HepG2 (cell line): ENCODE results near the gene RAB1B. TPM values are rescaled to one million over a fixed set of nuclear protein-coding genes. Genes with fewer than 3 reads are reported as not detected.

ENCODE experiments used
- ATAC-seq: fragments of 200-7000 bp; cut with Tn5 transposase; 3 replicates; pipeline ENCODE4 v1.9.1; 2020; ENCODE audit warnings: mild to moderate bottlenecking, moderate library complexity
- BruUV-seq: library from RNA; stranded (reverse); fragments of 400-500 nt; replicated peaks from 2 replicates; lab custom pipeline; 2021; lab: Mats Ljungman, UMichigan
- CTCF ChIA-PET: fragments of 300-600 bp; formaldehyde crosslinking; extraction: SDS; loops from one replicate; lab custom pipeline; 2021; ENCODE audit warnings: low total read pairs, inconsistent platforms, low intra/inter-chr PET ratio; lab: Yijun Ruan, JAX
- POLR2A ChIA-PET: fragments of 350-600 bp; sonication (Branson Sonifier 250); formaldehyde crosslinking; loops from one replicate; lab custom pipeline; 2020; ENCODE audit warnings: antibody characterized with exemption, inconsistent platforms; lab: Yijun Ruan, JAX
- DNase-seq: peaks from one replicate; pipeline ENCODE4 v3.0.0-alpha.2; 2015; ENCODE audit warnings: low spot score
- FAIRE-seq: peaks from 3 replicates; lab custom pipeline; 2011; peaks lifted over from hg19 to GRCh38; lab: Jason Lieb, UNC
- H2AFZ ChIP-seq: one replicate; pipeline ENCODE4 v1.6.1; 2011; ENCODE audit warnings: low read length, inconsistent platforms
- H3K27ac ChIP-seq: fragments of 300-600 bp; 3 replicates; pipeline ENCODE4 v1.8.0; 2011; ENCODE audit warnings: mixed run types, mild to moderate bottlenecking, mixed read lengths, low read length, inconsistent platforms; ENCODE audit not compliant: insufficient read depth; ENCODE audit errors: extremely low read length
- H3K27me3 ChIP-seq, 2 experiments: fragments of 200-600 bp in 1 of 2; 2 replicates in 1 of 2; 3 replicates in 1 of 2; pipeline versions ENCODE4 v1.6.0 to v1.8.0; 2011; ENCODE audit warnings: low read length in 2 of 2, mild to moderate bottlenecking in 2 of 2, moderate library complexity in 2 of 2, inconsistent platforms in 1 of 2; ENCODE audit not compliant: insufficient read depth in 2 of 2, control insufficient read depth in 1 of 2
- H3K36me3 ChIP-seq, 2 experiments: fragments of 200-600 bp in 1 of 2; replicated peaks in 1 of 2; 2 replicates in 1 of 2; 3 replicates in 1 of 2; pipeline versions ENCODE4 v1.5.1 to v1.8.0; 2011; ENCODE audit warnings: low read length in 2 of 2, inconsistent platforms in 1 of 2; ENCODE audit not compliant: insufficient read depth in 2 of 2, control insufficient read depth in 1 of 2
- H3K4me1 ChIP-seq: 2 replicates; pipeline ENCODE4 v1.5.1; 2012; ENCODE audit warnings: low read length, inconsistent platforms; ENCODE audit not compliant: insufficient read depth
- H3K4me2 ChIP-seq: 2 replicates; pipeline ENCODE4 v1.6.0; 2011; ENCODE audit warnings: low read depth, low read length, inconsistent platforms
- H3K4me3 ChIP-seq, 3 experiments: fragments of 200-600 bp in 1 of 3; sonication (generic), shearing (Covaris generic) in 1 of 3; replicated peaks in 1 of 3; 2 replicates each; pipeline ENCODE4 v1.5.1; 2011 to 2016; ENCODE audit warnings: low read length in 3 of 3, inconsistent platforms in 2 of 3, low read depth in 2 of 3, mild to moderate bottlenecking in 2 of 3, control low read depth in 1 of 3, mixed read lengths in 1 of 3; ENCODE audit not compliant: insufficient read depth in 1 of 3
- H3K79me2 ChIP-seq: one replicate; pipeline ENCODE4 v1.6.1; 2011; ENCODE audit warnings: low read length, inconsistent platforms; ENCODE audit not compliant: insufficient read depth
- H3K9ac ChIP-seq: 2 replicates; pipeline ENCODE4 v1.6.0; 2011; ENCODE audit warnings: mild to moderate bottlenecking, low read depth, low read length, inconsistent platforms; ENCODE audit not compliant: insufficient read depth
- H3K9me3 ChIP-seq: 2 replicates; pipeline ENCODE4 v1.5.1; 2012; ENCODE audit warnings: mild to moderate bottlenecking, low read length
- H4K20me1 ChIP-seq: 2 replicates; pipeline ENCODE4 v1.6.0; 2011; ENCODE audit warnings: inconsistent platforms, mild to moderate bottlenecking, low read length, moderate library complexity; ENCODE audit not compliant: insufficient read depth
- CEBPG ChIP-seq: IDR thresholded peaks from 2 replicates; pipeline ENCODE4 v1.6.1; 2016
- ESRRA ChIP-seq: sonication (generic); formaldehyde crosslinking; IDR thresholded peaks from 2 replicates; pipeline ENCODE4 v1.5.1; 2020; ENCODE audit warnings: mild to moderate bottlenecking, low read depth, missing genetic modification reagents
- GTF2F1 ChIP-seq: fragments of 150-350 bp; IDR thresholded peaks from 2 replicates; pipeline ENCODE4 v1.6.1; 2014; ENCODE audit warnings: low read length
- KDM2A ChIP-seq: sonication (generic); formaldehyde crosslinking; IDR thresholded peaks from 2 replicates; pipeline ENCODE4 v1.4.0; 2020; ENCODE audit warnings: low read depth, missing genetic modification reagents, borderline replicate concordance
- MXD1 ChIP-seq: sonication (generic); formaldehyde crosslinking; IDR thresholded peaks from 2 replicates; pipeline ENCODE4 v1.4.0; 2020; ENCODE audit warnings: mild to moderate bottlenecking, missing genetic modification reagents
- MYNN ChIP-seq: sonication (generic); formaldehyde crosslinking; IDR thresholded peaks from 2 replicates; pipeline ENCODE4 v1.4.0; 2020; ENCODE audit warnings: mild to moderate bottlenecking, low read depth, missing genetic modification reagents
- NCOR1 ChIP-seq: fragments of 200-600 bp; sonication (generic); IDR thresholded peaks from 2 replicates; pipeline ENCODE4 v1.7.0; 2017; ENCODE audit warnings: antibody characterized with exemption, low read length, borderline replicate concordance
- PLRG1 ChIP-seq: fragments of 450-650 bp; conservative IDR thresholded peaks from 2 replicates; pipeline ENCODE4 v1.6.1; 2016
- SIN3B ChIP-seq: fragments of 150-350 bp; IDR thresholded peaks from 2 replicates; pipeline ENCODE4 v1.6.1; 2014; ENCODE audit warnings: low read length
- SNRNP70 ChIP-seq: fragments of 200-400 bp; formaldehyde crosslinking; IDR thresholded peaks from 2 replicates; pipeline ENCODE4 v1.6.1; 2017; ENCODE audit warnings: mild to moderate bottlenecking, low read depth, low read length, moderate library complexity
- ZNF10 ChIP-seq: sonication (generic); formaldehyde crosslinking; IDR thresholded peaks from 2 replicates; pipeline ENCODE4 v1.4.0; 2020; ENCODE audit warnings: mild to moderate bottlenecking, low read depth, missing genetic modification reagents, borderline replicate concordance
- ZNF124 ChIP-seq: sonication (generic); formaldehyde crosslinking; IDR thresholded peaks from 2 replicates; pipeline ENCODE4 v1.4.0; 2020; ENCODE audit warnings: missing genetic modification reagents
- ZNF24 ChIP-seq: fragments of 450-650 bp; IDR thresholded peaks from 2 replicates; pipeline ENCODE4 v1.6.1; 2017; ENCODE audit warnings: antibody characterized with exemption, mild to moderate bottlenecking
- ZNF83 ChIP-seq: sonication (generic); formaldehyde crosslinking; IDR thresholded peaks from 2 replicates; pipeline ENCODE4 v1.4.0; 2020; ENCODE audit warnings: missing genetic modification reagents, mild to moderate bottlenecking, borderline replicate concordance
- WGBS: methylation state at CpG from one replicate; pipeline ENCODE4 v1.1.6; 2017; ENCODE audit warnings: low lambda C conversion rate; 5-methylcytosine and 5-hydroxymethylcytosine counted together
- in situ Hi-C: cut with HindIII; loops from 2 replicates; pipeline ENCODE4 v1.10.0; 2017; ENCODE audit warnings: low pct_unique_long_range_greater_than_20kb; ENCODE audit not compliant: extremely low pct_ligation_motif_present
- intact Hi-C: fragments of 100-400 bp; cut with micrococcal nuclease; formaldehyde crosslinking; loops from one replicate; pipeline ENCODE4 v1.10.0; 2022; ENCODE audit not compliant: unreplicated experiment
- polyA plus RNA-seq, 8 experiments: library from polyadenylated mRNA; depleted of rRNA in 3 of 8; stranded (reverse) in 7 of 8; unstranded in 1 of 8; fragments of >200 nt; fragmentation: Illumina TruSeq in 4 of 8; extraction: Trizol in 4 of 8; gene quantifications; 2 replicates each; pipeline versions ENCODE4 v1.2.1 to v1.2.3, GENCODE V29; 2011 to 2016; ENCODE audit warnings: low read depth in 4 of 8, missing spikeins in 1 of 8, mixed read lengths in 1 of 8; ENCODE audit not compliant: insufficient read depth in 1 of 8
- total RNA-seq, 5 experiments: library from RNA; depleted of rRNA; stranded (reverse); fragments of >200 nt; fragmentation: Illumina TruSeq; extraction: Trizol; gene quantifications; 2 replicates each; pipeline ENCODE4 v1.2.3, GENCODE V29; 2016; ENCODE audit warnings: low read depth in 1 of 5
- TF ChIP-seq, protein P1 (sequence below): sonication (generic); formaldehyde crosslinking; IDR thresholded peaks from 2 replicates; pipeline ENCODE4 v1.5.0; 2020; ENCODE audit warnings: mild to moderate bottlenecking, missing genetic modification reagents, moderate library complexity

Gene RAB1B
- total and polyA plus RNA-seq, 2 of the 13 experiments (the other 11 are each of a cell fraction or from before 2014, with no cell fraction given) = 77.9 to 87.9 TPM

DNA sequence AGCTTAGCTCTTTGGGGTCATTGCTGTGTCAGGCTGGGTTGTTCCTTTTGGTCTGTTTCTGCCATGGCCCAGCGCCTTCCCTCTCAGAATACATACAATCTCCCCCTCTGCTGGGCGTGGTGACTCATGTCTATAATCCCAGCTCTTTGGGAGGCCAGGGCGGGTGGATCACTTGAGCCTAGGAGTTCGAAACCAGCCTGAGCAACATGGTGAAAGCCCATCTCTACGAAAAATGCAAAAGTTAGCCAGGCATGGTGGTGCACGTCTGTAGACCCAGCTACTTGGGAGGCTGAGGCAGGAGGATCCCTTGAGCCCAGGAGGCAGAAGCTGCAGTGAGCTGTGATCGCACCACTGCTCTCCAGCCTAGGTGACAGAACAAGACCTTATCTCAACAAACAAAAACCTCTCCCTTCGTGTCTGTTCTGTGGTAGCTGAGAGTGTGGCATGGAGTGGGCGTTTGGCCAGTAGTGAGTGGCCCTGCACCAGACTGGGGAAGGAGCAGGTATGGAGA lies 46.7 kb upstream of the RAB1B start:
- H2AFZ ChIP-seq = no peak overlapping the region
- H3K36me3 ChIP-seq = peaks cover 9 to 21% of the 10 kb centered on the region in 2 experiments; a peak in 4 of 5 replicates
- H3K4me3 ChIP-seq = no peak overlapping the region
- ChIA-PET CTCF (interaction anchor here (0.9 to 1.9 kb wide), 4 partner anchors 61 to 164 kb away, joined by 3 to 26 read pairs (median 6); no protein-coding TSS in a partner anchor), POLR2A (interaction anchor here (1.0 to 1.1 kb wide), 2 partner anchors 46 to 67 kb away, joined by 3 to 4 read pairs; partner anchors contain the start of gene YIF1A)
- no peak for TF ChIP-seq PLRG1
- TF ChIP-seq, protein P1, sequence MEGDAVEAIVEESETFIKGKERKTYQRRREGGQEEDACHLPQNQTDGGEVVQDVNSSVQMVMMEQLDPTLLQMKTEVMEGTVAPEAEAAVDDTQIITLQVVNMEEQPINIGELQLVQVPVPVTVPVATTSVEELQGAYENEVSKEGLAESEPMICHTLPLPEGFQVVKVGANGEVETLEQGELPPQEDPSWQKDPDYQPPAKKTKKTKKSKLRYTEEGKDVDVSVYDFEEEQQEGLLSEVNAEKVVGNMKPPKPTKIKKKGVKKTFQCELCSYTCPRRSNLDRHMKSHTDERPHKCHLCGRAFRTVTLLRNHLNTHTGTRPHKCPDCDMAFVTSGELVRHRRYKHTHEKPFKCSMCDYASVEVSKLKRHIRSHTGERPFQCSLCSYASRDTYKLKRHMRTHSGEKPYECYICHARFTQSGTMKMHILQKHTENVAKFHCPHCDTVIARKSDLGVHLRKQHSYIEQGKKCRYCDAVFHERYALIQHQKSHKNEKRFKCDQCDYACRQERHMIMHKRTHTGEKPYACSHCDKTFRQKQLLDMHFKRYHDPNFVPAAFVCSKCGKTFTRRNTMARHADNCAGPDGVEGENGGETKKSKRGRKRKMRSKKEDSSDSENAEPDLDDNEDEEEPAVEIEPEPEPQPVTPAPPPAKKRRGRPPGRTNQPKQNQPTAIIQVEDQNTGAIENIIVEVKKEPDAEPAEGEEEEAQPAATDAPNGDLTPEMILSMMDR (CRISPR knock-in tag) = peak; percentile 15; the same call in 1 of the 2 replicates
- intact Hi-C loops (loop anchor here (1.0 kb wide), 2 partner anchors 37 to 90 kb away; no protein-coding TSS in a partner anchor), in situ Hi-C loops (no loop called here)
- H3K27ac ChIP-seq = no peak overlapping the region
- peaks cover 5% of the 10 kb centered on the region; the same call in 1 of the 2 replicates for H3K4me1 ChIP-seq
- no peaks in the 10 kb centered on the region for H3K27me3 ChIP-seq
- 85% methylated on average over 9 of the region's 9 CpGs for WGBS
- no TSS peak for BruUV-seq
- no peaks in the 10 kb centered on the region for H4K20me1 ChIP-seq
- no peaks in the 10 kb centered on the region for H3K79me2 ChIP-seq
- H3K9ac ChIP-seq = no peak overlapping the region
- FAIRE-seq = no peak
- H3K9me3 ChIP-seq = no peaks in the 10 kb centered on the region
- no peak overlapping the region for H3K4me2 ChIP-seq
- peak; percentile 20 for ATAC-seq
- no peak for DNase-seq

DNA sequence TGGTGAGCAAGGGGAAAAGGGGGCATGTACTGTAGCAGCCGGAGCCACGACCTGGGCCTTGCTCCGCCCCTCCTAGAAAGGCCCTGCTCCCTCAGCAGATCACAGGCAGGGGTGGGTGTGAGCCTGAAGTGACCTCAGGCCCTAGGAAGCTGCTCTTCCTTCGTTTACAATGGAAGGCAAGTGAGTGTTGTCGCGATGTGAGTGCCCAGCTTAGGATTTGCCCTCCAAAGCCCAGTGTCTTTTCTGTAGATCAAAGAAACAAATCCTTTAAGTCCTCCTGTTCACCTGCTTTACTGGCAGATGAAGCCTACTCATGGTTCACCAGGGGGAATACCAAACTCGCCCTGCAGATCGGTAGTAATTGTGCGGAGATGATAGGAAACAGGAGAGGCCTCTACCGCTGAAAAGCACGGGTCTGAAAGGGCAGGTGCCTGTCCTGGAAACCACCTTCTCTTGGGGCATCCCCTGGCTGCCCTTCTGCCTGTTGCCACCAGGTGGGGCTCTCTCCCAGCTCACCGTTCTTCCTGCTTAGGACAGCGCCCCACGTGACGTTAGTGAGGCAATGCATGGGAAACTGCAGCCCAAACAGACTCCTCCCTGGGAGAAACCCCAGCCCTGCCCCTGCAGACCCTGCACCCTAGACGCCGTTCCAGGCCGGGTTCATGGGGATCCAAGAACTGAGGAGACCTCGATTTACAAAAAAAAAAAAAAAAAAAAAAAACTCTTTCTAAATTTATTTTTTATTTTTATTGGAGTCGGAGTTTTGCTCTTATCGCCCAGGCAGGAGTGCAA lies 45.9 kb upstream of the RAB1B start:
- intact Hi-C loops (loop anchor here (1.0 kb wide), 2 partner anchors 36 to 89 kb away; no protein-coding TSS in a partner anchor), in situ Hi-C loops (no loop called here)
- ChIA-PET CTCF (interaction anchor here (0.9 to 1.9 kb wide), 6 partner anchors 47 to 164 kb away, joined by 3 to 26 read pairs (median 6); partner anchors contain the start of gene RIN1), POLR2A (interaction anchor here (1.0 to 1.1 kb wide), 2 partner anchors 45 to 67 kb away, joined by 3 to 4 read pairs; partner anchors contain the start of gene YIF1A)
- no peak overlapping the region for H2AFZ ChIP-seq
- H4K20me1 ChIP-seq = no peaks in the 10 kb centered on the region
- no TSS peak for BruUV-seq
- H3K36me3 ChIP-seq = peaks cover 6 to 15% of the 10 kb centered on the region in 2 experiments; a peak in 3 of 5 replicates
- H3K4me2 ChIP-seq = 0 out of 2 replicates have a peak overlapping the region, but pooled peaks have one; percentile 2
- H3K9ac ChIP-seq = no peak overlapping the region
- H3K27ac ChIP-seq = no peak overlapping the region
- 22% methylated on average over 18 of the region's 21 CpGs for WGBS
- H3K27me3 ChIP-seq = no peaks in the 10 kb centered on the region
- H3K9me3 ChIP-seq = no peaks in the 10 kb centered on the region
- DNase-seq (peak; percentile 93), FAIRE-seq (peak; percentile 90), ATAC-seq (peak; percentile 93)
- H3K79me2 ChIP-seq = no peaks in the 10 kb centered on the region
- peaks cover 5% of the 10 kb centered on the region; the same call in 1 of the 2 replicates for H3K4me1 ChIP-seq
- no peak overlapping the region for H3K4me3 ChIP-seq
- TF ChIP-seq MXD1 (CRISPR knock-in tag) = no peak
- TF ChIP-seq ESRRA (CRISPR knock-in tag) = no peak
- peak; percentile 85 for TF ChIP-seq CEBPG
- no peak for TF ChIP-seq ZNF24
- peak; percentile 46; the same call in 1 of the 2 replicates for TF ChIP-seq ZNF124
- no peak for TF ChIP-seq SNRNP70
- no peak for TF ChIP-seq ZNF10 (CRISPR knock-in tag)
- TF ChIP-seq ZNF83 (CRISPR knock-in tag) = no peak
- peak; percentile 61; the same call in 1 of the 2 replicates for TF ChIP-seq SIN3B
- TF ChIP-seq MYNN = no peak; the same call in 1 of the 2 replicates
- TF ChIP-seq KDM2A (CRISPR knock-in tag) = peak; percentile 92
- TF ChIP-seq GTF2F1 = no peak
- TF ChIP-seq NCOR1 = no peak
